Effector CD4-positive, alpha-beta T cell (primary cell): ENCODE results near the gene SYNE3.
"Not testable (repeated sequence)": the region's sequence is repeated elsewhere in the genome, so short reads cannot be mapped to it uniquely, and the experiment has no call there.

Experiments used
- DNase-seq: peaks from one replicate; pipeline ENCODE4 v3.0.0-alpha.2; 2020

The SYNE3 gene

DNA sequence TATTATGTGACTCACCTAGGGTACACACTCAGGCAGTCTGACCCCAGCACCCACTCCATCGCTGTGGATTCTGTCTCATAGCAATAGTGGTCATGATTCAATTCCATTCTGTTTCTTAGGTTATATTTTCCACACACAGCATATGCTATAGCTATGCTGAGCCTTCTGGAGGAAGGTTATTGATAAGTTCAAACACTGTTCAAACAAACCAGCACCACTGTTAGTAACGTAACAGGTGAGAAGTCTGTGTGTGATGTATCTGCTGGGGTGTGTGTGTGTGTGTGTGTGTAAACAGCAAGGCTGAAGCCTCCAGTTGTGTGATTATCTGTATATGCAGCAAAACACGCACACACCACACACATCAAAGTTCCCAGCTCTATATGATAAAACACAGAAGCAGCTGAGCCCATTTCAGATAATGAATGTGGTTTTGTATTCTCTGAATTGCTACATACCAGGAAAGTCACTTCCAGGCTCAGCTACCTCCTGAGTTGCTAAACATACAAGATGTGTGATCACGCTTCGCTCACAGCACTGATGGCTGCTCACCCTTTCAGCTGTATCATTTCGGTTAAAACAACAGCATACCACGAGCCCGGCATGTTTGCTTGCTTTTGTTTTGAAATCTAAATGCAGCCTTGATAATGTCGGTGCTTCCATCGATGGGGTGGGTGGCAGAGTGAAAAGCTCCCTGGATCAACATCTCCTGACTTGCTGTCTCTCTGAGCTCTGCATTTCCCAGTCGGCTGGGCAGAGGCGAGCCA is 6.8 kb upstream of the SYNE3 start:
- no peak for DNase-seq

DNA sequence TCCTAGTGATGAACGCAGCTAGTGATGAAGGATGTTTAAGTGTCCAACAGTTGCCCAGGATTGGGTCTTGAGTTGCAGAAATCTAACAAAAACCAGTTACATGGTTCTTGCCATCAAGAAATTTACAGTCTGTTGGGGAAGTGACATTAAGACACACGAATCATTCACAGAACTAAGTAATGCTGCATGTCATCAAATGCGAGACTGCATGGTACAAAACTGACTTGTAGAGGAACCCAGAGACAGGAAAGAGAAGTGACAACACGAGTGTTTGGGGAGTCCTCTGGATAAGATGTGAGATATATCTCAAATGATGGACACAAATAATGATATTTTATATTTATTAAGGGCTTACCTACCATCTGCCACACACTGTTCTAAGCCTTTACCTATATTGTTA is 6.1 kb upstream of the SYNE3 start:
- DNase-seq: no peak

GRCh38 chr14:95522116-95522515 is 5.7 kb upstream of the SYNE3 start:
- DNase-seq: no peak

DNA sequence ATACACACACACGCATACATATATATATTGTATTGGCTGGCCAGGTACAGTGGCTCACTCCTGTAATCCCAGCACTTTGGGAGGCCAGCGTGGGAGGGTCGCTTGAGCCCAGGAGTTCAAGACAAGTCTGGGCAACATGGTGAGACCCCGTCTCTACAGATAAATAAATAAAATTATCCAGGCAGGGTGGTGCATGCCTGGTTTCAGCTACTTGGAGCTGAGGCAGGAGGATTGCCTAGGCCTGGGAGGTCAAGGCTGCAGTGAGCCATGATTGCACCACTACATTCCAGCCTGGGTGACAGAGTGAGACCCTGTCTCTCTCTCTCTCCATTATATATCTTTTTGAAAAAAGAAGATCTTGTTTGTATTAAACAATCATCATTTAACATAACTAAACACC is 4.6 kb upstream of the SYNE3 start:
- no peak for DNase-seq

DNA sequence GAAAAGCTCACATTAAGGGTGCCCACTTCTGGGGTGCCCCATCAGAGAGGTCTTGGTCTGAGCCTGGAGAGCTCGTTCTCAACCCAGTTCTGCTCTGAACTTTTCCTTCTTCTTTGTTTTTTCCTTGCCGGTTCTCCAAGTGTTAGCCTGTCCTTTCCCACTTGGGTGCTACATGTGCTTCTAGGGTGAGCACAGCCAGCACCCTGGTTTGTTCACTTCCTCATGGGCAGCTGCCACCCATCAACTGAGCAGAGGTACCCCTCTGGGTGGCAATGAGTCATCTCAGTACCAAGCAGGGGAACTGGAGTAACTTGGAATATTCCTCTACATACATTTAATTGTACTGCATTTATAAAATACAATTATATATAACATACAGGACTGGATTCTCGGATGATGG is 3.9 kb upstream of the SYNE3 start:
- DNase-seq: no peak

GRCh38 chr14:95519699-95520098 is 3.2 kb upstream of the SYNE3 start:
- DNase-seq: peak; percentile 55

DNA sequence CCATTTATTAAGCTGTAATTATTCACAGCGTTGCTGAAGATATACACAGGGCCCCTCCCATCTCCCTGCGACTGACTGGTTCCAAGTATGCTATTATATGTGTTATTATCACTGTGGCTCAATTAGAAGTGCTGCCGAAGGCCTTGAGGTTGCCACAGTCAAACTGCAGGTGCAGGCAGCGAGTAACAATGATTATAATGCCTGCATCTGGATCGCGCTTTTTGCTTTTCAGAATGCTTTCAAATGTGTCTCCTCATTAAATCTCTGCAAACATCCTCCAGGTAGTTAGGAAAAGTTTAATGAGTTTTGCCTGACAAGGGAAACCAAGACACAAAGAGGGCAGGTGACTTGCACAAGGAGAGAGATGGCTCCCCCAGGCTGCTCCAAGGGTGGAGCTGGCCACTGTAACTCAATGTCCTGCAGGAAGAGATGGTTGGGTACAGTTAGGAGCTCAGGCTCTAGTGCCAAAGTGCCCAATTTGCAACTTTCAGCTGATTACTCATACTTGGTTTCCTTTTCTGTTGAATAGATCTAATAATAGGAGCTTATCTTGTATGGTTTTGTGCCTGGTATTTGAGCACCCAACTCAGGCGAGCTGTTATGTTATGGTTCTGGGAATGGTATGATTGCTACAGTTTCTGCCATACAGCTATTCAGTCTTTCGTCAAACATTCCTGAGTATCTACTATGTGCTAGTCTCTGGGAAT is 1.7 kb upstream of the SYNE3 start:
- DNase-seq: no peak

DNA sequence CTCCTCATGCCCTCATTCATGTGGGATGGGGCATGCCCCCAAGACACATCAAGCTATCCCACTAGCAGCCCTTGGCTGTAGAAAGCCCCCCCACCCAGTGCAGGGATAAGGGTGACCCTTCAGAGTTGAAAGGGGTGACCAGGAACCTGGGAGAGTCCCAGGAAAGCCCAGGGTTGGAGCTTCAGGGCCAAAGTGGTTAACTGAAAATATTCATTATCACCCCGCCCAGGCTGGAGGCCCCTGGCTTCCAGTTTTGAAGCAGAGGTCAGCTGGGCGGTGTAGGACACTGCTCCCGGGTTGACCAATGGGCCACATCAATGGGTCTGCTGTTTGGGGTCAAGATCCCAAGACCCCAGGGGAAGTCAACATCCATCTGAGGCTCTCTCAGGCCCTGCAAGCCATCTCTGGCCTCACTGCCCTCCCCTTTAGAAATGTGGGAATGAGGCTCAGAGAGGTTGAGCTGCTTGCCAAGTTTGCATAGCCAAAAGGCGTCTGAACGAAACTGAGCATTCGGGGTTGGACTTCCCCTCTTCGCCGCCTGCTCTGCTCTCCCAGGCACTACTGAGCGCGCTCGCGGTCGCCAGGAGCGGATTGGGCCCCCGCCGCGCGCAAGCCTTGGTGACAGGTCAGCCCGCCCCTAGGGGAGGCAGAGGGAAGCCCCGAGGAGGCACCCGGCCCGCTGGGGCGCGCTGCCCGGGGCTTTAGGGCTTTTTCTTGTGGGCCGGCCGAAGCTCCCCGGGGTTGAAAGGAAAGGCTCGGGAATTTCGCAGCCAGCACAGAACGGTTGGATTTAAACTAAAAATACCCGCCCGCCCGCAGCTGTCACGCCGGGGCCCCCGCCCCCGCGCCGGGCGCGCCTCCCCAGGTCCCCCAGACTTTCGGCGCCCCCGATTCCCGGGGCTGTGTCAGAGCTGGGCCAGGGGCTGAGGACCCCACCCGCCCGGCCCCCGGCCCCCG is 576 bp downstream of the SYNE3 start:
- DNase-seq: peak; percentile 82

GRCh38 chr14:95515080-95515489 is 1.4 kb downstream of the SYNE3 start:
- no peak for DNase-seq

- DNase-seq: no peak
Measured at GRCh38 chr14:95514131-95515079, 2.0 kb downstream of the SYNE3 start.

DNA sequence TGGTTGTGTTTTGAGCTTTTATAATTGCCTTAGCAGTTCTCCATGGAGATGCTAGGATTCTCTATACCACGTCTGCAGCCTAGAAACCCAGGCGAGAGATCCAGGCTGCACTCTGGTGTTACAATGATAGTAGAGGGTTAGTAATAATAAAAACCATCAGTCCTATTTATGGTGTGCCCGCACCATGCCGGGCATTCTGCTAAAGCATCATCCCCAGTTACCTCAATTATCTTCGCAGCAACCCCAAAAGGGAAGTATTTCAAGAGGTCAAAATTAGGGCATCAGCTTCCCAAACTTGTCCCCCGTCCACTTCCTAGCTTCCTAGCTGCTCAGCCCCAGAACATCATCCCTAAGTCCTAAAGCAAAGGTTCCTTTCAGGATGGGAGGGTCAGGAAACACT is 3.2 kb downstream of the SYNE3 start:
- no peak for DNase-seq

DNA sequence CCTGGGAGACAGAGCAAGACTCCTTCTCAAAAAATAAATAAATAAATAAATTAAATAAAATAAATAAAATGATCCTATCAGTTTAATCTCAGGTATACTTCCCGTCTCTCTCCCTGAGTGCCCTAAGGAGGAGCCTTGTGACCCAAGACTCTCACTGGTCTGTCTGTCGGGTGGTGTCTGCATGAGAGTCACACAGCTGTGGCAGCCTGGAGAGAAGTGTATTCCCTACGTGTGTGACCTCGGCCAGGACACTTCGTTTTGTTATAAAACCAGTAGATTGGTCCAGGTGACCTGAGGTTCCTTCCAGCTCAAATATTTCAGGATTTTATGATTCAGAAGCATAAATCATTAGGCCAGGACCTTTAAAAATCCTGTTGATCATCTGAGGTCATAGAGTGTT is 4.8 kb downstream of the SYNE3 start:
- DNase-seq: no peak

DNA sequence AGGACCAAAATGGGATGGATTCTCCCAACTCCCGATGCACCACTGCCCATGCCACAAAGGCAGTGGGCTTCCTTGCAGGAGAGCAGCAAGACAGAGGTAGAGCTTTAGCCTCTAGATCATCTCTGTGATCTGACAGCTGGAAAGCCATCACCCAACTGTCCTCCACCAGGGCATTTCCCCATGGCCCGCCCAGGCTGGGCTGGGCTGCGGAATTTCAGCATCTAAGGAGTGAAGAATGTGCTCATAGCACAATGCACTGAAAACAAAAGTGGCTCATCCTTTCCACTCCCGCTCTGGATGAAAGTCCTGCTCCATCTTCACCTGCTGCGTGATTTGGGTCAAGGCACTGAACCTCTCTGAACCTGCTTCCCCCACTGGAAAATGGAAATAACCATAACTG is 5.6 kb downstream of the SYNE3 start:
- DNase-seq: no peak

GRCh38 chr14:95510344-95510743 is 6.1 kb downstream of the SYNE3 start:
- not testable (repeated sequence) for DNase-seq

- DNase-seq: no peak
Measured at GRCh38 chr14:95509495-95509894, 7.0 kb downstream of the SYNE3 start.

DNA sequence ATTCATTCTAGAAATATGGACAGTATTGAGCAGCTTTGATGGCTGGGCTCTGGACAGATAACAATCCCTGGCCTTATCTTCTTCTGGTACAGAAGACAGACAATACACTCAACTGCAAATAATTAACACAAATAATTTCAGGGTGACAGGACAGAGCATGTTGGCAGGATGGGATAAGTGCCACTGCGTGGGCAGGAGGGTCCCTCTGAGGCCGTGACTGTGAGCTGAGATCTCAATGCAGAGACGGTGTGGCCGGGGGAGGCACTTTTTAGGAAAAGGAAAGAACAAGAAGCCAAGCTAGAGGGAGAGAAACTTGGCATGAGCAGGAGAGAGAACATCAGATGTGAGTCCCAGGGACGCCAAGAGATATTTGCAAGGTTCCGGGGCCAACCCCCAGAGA is 8.1 kb downstream of the SYNE3 start:
- DNase-seq: no peak

- DNase-seq: no peak
Measured at GRCh38 chr14:95507701-95508103, 8.7 kb downstream of the SYNE3 start.

DNA sequence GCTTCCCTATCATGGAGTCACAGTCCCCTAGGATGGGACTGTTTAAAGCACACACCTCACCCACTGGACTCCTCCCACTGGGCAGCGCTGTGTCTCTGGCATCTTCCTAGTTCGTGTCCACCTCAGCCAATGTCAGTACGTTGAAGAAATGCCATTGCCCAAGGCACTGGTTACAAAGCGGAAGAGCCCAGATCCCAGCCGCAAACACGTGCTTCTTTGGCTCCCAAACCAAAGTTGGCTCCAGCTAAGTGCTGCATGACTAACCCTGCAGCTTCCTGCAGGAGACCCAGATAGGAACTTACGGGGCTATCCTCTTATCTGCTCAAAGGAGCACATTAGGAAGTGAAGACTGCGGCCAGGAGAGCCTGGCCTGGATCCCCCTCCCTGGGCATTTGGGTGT is 9.3 kb downstream of the SYNE3 start:
- no peak for DNase-seq

GRCh38 chr14:95505030-95505589 is 11.3 kb downstream of the SYNE3 start:
- no peak for DNase-seq

DNA sequence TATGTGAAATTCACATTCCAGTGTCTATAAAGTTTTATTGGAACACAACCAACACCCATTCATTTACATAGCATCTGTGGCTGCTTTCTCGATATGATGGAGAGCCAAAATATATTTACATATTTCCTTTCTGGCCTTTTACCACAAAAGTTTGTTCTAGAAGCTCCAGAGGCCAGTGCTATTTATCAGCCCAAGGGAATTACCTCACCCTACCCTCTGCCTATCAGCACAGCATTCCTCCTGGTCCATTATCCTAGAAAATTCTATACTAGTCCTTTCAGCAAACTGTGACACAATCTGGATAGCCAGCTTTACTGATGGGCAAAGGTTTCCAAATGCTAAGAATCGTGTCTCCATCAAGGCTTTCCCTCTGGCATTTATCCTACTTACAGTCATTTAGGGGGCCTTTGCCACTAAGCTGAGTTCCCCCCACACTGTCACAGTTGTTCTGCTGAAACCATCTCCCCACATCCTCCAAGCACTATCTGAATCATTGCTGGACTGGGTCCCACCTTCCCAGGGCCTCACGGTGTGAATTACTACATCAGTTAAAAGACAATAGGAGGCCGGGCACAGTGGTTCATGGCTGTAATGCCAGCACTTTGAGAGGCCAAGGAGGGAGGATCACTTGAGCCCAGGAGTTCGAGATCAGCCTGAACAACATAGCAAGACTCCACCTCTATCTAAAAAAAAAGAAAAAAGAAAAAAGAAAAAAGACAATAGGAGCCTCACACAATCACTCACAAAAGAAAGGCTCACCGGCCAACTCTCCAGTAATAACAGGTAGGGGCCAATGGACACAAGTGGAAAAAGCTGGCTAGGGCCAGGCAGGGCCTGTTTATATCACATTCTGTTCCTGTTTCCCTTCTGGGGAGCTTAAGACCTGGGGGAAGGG is 12.1 kb downstream of the SYNE3 start:
- DNase-seq: no peak
